A204.1 (cell line): ENCODE results near the gene MPPED2.

Experiments
- FAIRE-seq: peaks from 2 replicates; lab custom pipeline; 2012; peaks lifted over from hg19 to GRCh38; lab: Jason Lieb, UNC

The MPPED2 gene

DNA sequence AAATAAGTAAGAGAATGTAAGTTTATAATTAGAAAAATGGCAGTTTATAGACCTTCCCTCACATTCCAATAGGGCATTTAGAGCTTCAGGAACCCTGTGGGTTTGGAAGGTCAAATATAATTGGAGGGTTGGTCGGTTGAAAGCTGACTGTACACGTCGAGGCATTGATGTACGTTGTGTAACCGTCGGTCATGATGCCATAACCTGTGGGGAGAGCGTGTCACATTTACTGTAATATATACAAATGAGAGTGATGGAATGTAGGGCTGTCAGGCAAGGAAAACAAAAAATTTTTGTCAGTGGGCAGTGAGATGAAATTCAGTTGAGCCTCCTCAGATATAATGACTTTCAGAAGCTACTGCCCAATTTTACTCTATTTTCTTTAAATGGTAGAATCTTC is 174.8 kb downstream of the MPPED2 start:
- FAIRE-seq: peak; percentile 65

DNA sequence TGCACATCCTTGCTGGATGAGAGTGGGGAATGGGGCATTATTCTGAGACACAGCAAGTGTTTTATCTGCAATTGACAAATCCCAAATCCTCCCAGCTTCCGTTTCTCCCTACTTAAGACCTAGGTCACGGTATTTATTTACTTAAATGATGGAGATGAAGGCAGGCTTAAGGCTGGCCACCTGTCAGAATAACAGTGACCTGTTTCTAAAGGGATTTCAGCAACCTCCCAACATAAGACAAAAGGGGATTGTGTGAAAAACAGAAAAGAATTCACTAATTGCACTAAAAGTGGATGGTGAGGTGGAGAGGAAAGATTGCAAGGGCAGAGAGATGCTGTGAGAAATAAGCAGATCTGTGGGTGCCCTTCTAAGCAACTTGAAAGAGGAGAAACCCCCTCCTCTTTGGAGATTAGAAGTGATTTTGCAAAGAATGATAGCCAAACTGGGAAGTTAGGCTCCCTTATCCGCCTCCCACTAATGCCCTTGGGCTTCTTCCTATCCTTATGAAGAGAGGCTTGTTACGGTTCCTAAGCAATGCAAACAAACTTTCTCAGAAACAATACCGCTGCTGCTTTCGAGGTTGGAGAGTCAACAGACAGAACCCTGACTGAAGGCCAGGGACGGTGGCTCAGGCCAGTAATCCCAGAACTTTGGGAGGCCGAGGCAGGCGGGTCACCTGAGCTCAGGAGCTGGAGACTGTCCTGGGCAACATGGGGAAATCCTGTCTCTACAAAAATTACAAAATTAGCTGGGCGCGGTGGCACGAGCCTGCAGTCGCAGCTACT is 179.0 kb downstream of the MPPED2 start:
- FAIRE-seq: no peak

DNA sequence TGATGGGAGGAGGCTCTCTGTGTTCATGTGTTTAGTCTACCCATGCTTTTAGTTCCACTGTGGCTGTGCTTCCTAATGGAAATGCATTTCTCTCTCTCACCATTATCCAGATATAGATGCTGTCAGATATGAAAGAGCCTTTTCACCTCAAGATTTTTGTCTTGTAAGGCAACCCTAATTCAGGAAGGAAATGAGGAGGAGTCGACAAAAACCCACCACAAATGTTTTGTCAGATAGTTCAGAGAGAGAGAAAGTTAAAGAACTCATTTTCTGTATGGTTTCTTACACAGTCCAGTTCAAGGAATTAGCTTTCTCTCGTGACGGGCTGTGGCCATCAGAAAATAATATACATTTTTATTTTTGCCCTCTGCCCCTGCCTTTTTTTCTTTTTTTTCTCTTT is 180.8 kb downstream of the MPPED2 start:
- FAIRE-seq: no peak

DNA sequence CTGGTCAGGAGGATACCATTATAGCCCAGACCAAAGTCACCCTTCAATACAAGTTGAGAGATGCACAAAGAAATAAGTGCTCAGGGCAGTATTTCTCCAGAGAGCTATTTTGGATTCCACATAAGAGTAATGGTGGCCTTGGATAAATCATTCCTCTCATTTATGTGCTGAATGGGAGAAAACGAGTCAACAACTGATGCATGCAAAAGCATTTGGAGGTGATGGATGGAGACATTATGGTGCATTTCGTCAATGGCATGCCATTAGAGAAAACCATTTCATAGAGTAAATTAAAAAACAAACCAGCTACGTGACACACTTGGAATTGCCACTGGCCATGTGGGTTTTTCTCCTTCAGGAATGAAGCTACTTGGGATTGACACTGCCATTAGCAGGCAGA is 182.0 kb downstream of the MPPED2 start:
- no peak for FAIRE-seq

DNA sequence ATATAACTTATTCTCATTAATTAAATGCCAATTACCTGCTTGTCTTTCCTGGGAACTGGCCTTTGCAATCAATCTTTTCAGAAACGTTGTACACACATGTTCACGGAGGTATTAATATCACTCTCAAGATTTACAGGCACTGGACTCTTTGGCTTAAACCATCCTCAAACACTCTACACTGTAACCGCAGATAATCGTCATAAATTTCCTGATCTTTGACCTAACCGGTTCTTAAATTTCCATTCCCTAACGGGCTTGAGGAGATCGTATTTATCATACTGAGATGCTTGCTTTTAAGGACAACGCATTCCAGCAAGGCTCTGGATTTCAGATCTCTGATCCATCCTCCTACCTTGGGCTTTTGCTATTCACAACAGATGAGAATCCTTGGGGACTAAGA is 190.4 kb downstream of the MPPED2 start:
- FAIRE-seq: no peak

DNA sequence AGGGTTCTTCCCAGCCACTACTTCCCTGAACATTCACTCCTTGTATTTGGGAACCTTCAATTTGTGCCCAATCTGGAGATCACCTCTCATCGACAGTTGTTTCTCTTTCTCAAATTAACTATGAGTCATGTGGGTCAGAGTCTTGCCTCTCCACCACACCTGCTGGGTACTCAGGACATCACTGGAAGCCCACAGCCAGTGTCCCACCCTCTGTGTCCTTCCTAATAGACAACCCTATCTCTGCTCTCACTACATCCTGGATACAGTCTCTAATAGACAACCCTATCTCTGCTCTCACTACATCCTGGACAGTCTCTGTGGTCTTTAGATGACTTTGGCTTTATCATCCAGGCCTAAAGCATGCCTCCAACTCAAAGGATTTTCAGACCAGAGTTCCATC is 193.1 kb downstream of the MPPED2 start:
- no peak for FAIRE-seq

DNA sequence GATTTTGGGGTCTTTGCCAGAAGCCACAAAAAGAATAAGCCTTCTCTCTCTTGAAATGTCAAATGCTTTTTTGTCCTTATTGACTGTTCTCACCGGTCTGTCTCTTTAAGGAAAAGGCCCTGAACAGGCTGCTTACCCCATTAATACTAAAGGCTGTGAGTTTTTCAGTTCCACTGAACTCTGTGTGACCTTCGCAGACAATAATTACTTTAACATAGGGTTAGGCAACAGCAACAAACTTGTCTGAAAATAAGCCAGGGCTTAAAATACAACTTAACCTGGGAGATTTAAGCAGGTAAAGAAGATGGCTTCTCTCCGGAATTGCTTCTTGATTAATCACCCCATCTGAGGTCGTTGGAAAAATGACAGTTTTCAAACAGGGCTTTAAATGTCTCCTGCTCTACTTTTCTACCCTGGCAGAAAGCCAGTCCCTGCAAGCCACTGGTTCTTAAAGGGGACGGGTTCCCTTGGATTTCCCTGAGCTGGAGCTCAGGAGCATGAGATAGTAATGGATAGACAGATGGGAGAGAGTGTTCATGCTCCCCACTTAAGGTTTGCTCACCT is 193.8 kb downstream of the MPPED2 start:
- FAIRE-seq: no peak

DNA sequence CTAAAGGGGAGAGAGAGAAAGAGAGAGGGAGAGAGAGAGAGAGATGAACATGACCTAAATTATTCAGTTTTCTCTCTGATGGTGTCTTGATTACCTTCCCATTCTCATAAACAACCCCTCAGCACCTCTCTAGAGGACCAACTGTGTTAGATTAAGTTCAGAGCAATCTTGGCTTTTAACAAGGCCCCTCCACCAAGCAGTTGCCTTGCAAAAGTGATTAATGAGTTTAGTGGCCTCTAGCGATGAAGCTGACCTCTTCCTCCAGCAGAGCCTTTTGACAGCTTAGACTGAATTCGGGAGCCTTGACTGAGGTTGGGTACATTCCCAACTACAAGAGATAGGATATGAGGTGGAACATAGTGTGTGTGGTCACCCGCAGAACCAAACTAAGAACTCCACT is 197.2 kb downstream of the MPPED2 start:
- FAIRE-seq: no peak

DNA sequence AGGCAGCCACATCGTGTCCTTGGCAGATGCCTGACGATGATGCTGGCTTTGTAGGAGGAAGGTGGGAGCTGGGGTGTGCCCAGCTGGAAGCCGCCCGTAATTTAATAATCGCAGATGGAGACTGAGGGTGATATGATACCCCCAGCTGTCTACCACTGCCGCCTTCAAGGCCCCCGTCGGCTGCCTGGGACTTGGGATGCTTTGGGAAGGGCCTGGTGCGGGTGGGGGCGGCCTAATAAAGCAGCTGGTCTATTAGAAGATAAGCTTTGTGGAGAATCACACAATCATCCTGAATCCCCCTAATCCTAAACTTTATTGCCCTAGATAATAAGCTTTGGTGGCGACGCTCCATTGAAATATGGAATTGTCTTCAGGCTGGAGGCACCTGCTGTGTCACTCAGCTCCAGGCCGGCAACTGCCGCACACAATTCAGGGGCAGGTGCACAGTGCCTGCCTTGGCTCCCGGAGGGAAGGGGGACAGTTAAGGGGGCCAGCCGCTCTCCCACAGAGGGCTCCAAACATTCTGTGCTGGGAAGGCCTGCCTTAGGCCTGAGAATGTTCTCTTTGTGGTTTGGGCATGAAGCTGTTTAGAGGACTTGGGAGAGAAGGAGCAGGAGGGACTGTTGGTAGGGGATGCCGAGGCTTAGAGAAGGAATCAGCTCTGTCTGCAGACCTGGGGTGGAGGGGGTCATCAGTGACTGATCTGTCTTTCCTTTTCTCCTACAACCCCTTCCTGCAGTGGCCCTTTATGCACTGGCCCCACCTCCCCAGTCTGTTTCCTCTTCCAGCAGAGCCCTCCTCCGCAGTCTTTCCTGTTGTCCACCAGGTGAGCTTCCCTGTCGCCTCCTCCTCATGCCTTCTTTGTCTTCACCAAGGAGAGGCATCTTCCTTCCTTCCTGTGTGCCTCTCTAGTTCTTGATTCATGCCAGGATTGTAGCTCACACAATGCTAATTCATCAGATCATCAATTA is 198.0 kb downstream of the MPPED2 start:
- no peak for FAIRE-seq

DNA sequence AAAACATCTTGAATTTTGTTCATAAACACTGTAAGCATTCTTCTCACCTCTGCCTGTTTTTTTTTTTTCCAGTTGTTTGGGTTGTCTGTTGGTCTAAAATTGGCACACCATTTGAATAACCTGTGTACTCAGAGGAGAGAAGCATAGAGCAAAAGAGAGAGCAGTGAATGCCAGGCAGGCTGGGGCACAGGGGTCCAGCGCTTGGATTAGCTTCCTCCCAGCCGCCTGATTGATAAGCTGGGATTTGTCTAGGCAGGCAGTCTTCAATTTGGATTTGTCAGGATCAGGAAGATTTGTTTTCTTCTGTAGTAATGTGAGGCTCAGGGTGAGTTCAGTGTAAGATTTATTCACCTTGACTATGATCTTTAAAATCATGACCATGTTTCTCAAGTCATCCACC is 204.3 kb downstream of the MPPED2 start:
- FAIRE-seq: no peak

DNA sequence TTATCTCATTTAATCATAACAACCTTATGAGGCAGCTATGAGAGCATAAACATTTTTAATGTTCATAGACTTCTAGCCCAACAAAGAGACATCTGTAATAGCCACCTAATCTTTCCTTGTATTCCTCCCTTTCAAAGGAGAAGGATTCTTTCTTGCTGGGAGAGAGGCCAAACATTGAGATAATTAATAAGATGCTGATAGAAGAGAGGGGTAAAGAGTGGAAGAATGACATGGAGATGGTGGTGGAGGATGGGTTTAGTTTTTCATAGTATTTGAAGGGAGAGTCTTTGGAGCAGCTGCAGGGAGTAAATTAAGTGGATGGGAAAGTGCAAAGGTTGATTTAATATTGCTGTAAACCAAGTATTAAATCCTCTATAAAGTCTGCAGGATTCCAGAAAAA is 205.3 kb downstream of the MPPED2 start:
- FAIRE-seq: no peak

DNA sequence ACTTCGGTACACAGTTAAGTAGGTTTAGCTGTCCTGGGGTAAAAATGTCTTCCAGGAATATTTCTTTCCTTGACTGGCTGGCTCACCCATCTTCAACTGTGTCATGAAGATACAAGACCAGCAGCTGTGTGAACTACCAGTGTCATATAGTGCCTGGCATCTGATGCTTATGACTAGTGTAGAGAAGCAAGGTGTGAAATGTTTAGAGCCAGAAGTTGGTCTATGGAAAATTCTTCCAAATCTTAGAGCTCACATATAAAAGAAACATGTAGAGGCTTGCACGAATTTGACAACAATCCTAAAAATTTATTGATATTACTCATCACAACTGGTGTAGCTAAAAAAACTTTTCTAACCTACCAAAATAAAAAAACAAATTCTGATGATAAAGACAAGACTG is 208.8 kb downstream of the MPPED2 start:
- FAIRE-seq: no peak

DNA sequence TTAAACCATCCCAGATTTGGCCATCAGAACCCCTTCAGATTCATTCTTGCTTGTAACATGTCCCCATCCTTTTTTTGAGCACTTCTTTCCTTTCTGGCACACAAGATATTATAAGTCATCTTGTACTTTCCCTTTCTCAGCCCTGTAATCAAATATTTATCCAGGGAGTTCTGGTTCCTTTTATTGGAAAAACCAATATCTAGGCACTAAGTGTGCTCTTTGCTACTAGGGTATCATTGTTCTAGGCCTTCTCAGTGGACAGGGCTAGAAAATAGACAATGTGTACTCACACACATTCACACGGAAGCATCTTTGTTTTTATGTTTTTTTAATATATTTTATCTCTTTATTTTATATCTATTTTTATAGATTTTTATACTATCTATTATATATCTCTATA is 216.0 kb downstream of the MPPED2 start:
- no peak for FAIRE-seq

DNA sequence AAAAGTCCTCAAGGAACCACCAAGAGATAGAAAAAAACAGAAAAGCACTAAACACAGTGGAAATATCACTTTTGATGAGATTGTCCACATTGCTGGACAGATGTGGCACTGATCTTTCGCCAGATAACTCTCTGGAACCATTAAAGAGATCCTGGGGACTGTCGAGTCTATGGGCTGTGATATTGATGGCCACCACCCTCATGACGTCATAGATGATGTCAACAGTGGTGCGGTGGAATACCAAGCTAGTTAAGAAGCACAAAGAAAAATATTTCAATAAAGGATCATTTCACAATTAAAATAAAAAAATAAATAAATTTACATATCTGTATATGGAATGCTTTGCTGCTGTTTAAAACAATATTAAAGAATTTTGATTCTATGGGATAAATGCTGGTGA is 217.8 kb downstream of the MPPED2 start:
- no peak for FAIRE-seq

DNA sequence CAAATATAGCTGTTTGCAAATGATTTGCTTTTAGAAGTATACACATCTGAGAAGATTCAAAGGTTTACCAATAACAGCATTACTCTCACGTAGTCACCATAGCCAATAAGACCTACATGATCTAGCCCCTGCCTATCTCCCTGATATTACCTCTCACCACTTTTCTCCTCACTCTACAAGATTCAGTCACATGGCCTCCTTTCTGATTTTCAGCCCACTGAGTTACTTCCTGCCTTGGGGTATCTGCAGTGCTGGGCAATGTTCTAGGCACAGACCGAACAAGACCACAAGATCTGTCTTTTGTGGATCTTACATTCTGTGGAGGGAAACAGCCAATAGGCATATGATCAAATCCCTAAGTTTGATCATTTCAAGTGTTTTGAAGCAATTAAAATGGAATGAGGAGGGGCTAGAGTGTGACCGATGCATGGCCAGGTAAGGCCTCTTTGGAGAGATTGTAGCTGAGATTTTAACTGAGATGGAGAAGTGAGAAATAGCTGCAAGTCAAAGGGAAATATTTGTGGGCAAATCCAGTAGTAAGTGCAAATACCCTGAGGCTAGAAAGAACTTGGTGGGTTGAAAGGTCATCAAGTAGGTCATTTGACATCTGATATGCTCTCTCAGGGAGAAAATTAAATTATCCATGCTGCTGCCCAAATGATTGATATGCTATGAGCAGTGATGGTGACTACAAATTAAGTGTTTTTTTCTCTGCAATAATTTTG is 220.2 kb downstream of the MPPED2 start:
- no peak for FAIRE-seq

DNA sequence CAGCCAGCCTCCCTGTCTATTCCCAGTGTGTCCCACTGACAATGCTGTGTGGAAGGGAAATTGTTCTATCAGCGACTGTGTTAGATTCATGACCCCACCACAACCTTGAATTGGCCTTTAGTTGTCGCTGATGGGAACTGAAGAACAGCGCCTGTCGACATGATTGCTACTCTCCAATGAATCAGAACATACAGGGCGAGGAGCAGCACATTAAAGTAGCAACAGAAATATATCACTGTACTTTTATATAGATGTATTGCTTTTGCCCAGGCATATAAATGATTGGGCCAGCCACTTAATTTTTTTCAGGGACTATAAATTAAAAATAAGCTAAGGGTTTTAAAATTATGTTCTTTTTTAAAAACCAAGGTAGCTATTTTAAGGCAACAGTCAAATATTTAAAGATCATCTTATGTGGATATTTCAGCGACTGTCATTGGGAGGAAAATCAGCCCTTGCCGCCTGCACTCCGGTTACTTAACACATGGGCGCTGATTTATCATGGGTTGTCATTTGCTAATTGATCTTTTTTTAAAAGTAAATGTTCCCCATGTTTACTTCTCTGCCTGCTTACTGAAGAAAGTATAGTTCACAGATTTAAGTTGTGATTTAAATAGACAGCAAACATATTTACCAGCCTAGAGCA is 221.2 kb downstream of the MPPED2 start:
- FAIRE-seq: no peak

DNA sequence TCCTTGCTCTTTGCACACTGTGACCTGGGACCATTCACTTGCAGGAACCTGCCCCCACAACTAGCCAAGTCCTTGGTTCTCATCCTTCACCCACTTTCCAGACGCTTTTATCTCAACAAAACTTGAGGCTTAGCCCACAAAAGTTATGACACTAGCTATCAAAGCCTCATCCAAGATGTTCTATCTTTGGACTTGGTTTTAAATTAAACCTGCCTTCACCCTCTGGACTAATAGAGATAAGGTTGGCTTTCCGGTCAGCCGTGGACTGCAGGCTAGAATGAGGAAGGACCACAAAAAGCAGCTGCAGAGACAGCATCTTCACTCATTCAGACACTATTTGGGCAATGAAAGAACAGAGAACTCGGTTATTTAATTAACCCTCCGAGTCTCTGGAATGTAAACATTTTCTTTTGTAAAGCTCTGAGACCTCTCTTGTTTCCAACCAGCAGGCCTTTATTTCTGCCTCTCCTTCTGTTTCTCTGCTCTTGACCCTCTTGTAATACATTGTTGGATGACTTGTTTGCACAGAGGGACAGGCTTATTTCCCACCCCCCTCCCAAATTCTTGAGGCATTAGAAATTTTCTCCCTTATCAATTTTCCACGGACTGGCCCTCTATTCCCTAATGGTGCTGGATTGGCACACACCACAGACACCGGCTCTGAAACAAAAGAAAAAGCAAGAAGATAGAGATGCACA is 221.9 kb downstream of the MPPED2 start:
- no peak for FAIRE-seq

DNA sequence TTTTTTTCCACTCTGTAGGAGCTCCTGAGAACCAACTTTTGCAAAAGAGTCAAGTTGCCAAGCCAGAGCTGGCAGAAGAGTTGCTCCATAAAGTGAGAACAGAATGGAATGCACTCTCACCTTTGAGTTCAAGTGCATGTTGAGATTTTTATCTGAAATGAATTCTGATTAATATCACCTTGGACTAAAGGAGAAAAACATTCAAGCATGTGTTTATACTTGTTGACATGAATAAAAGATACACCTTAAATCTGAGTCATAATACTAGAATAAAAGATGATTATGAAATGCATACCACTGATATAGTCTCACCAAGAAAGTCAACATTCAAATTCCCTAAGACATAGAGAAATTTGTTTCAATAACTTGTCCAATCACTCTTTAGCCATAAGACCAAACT is 225.4 kb downstream of the MPPED2 start:
- FAIRE-seq: no peak
